GM19438 (cell line): ENCODE results near the gene PAK1.

Source experiments
- ATAC-seq: cut with Tn5 transposase; IDR thresholded peaks from one replicate; pipeline ENCODE4 v1.9.1; 2021; ENCODE audit warnings: low read depth; ENCODE audit not compliant: unreplicated experiment

The PAK1 gene

DNA sequence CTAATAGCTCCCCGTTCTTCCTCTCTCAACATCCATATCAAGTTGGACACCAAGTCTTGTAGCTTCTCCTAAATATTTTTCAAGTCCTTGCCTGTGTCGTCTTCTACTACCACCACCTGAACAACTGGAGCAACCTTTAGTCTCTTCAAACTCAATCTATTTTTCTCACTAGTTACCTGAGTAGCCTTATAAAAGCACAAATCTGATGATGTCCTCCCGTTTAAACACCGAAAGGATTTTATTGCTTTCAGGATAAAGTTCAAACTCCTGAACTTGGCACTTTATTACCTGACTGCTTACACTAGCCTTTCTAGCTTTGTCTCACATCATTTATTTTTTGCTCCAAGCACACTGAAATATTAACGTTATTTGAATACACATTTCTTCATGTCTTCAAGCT, 1.3 kb upstream of the PAK1 start:
- no peak for ATAC-seq

DNA sequence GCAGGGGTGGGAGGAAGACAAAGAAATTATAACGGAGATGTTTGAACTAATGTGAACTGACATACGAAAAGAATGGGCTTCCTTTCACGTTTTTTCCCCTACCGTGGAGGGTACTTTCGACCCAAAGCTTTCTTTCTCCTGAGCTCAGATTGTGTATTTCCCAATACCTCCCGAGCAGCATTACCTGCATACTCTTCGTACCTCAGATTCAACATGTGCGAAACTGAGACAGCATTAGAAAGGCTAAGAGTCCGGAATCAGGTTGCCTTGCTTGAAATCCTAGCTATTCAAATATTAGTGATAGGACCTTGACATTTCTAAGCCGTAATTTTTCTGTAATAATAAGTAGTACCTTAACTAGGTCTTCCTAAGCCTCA, 778 bp upstream of the PAK1 start:
- ATAC-seq, result no peak

DNA sequence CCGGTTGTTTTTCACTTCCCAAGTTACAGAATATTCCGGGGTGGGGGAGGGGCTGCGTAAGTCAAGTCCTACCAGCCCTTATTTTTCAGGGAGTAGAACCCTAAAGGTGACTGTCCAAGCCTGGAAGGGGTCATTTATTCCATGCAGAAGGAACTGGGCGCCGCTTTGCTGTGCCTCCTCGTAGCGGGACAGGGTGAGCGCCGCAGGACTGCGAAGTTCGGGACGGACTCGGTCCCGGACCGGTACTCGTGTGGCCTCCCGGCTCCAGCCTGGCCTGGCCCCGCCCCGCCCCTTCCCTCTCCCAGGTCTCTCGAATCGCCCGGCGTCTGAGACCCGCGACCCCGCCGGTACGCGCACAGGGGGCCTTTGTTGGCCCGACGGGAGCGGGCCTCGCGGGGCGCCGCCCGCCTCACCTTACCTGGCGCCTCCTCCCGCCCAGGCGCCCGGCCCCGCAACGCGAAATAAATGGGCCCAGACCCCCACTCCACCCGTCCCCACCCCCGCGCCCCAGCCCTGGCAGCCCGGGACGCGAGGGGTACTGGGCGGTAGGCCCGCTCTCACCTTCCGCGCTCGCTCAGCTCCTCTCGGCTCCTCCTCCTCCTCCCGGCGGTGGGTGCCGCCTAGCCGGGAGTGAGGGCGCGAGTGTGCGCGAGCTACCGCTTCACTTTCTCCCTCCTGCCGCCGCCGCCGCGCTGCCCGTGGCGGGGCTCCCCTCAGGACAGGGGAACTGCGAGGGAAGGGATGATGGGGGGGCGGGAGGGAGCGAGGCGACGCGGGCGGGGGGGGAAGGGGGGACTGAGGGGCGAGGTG, 698 bp downstream of the PAK1 start:
- peak; percentile 34 for ATAC-seq

DNA sequence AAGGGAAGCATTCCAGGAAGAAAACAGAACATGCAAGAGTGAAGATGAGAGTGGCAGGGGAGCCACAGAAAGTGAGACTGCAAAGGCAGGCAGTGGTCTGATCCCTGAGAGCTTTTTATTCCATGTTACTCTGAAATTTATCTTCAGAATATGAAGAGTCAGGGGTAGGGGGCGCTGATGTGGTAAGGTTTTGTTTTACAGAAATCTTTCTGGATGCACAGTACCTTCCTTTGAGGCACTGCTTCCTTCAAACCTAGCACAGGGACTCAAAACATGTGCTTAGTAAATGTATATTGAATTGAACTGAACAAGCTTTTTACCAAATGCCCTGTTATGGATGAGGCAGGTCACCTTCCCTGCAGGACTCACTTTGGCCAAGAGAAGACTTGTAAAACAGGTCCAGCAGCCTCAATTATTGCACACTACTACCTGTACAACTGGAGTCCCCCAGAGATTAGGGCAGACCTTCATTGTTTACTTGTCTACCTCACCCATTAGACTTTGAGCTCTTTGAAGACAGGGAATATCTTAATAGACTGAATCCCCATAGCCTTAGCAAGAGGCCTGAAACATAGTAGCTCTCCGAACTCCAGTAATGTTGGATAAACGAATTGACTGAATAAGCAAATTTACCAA, 2.2 kb downstream of the PAK1 start:
- no peak for ATAC-seq

DNA sequence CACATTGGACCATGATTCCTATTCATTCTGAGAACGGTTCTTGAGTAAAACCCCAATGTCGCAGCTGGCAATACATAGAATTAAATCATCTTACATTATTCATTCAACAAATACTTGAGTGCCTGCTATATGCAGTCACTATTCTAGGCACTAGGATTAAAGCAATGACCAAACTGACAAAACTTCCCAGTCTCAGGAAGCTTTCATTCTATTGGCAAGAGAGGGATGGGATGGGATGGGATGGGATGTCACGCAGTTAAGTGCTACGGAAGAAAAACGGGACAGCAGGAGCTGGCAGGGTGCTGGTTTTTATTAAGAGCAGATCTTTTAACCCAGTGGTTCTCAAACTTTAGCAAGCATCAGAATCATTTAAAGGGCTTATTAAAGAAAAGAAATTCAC, 2.9 kb downstream of the PAK1 start:
- ATAC-seq, result no peak

DNA sequence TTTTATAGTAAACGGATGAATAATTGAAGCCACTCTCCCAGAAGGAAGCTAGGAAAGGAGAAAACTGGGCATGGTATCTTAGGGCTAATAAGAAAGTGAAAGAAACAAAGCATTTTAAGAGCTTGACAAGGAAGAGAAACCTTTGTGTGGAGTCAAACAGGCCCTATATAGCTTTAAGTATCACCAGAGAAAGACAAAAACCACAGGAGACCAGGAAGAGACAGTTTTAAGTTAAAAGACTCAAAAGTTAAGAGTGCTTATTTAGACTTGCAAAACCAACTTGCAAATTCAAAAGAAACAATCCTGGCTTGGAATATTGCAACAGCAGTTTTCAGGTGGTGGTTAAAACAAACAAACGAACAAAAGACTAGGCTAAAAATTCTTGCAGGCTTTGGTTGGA, 3.4 kb downstream of the PAK1 start:
- ATAC-seq, result no peak

DNA sequence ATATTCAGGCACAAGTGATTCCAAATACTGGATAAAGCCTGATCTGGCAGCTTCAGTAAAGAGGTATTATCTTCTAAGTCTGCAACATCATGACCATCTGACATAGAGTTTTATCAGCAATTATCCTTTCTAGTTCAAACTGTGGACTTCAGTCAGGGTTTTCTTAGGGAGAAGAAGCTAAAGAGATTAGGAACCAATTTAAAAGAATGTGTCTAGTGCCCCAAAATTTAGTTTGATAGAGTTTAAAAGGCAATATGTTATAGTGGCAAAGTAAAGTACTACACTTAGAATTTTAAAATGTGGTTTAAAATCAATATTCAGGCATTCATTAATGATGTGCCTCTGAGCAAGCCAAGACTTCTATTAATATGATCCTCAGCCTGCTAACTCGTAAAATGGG, 5.4 kb downstream of the PAK1 start:
- no peak for ATAC-seq

DNA sequence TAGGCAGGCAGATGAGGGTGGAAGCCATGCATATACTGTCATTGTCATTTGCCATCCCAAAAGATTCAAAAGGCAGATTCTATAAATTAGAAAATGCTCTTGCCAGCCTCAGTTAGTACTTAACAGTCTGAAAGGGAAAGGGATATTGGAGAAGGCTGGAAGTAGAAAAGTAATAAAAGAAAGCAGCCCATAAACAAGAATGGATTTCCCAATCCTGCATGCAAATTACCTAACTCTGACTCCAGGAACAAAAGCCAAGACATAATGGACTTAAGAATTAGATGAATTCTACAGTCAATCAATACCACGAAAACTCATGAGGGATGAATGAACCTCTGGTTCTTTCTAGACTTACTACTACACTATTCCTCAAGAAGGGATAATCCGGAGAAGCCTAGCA, 5.9 kb downstream of the PAK1 start:
- ATAC-seq, result no peak

DNA sequence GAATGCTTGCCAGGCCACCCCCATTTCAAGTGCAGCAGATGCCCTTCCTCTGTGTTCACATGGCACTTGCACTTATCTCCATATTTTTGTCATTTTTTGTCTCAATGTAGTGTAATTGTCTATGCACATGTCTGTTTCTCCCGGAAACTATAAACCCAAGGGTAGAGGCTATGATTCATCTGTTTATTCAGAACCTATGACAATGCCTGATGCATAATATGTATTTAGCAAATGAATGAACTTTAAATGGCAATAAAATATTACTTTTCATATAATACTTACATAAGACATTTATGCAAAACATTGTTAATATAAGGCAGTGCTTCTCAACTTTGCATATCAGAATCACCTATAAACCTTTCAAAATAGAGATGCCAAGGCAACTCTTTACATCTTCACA, 6.7 kb downstream of the PAK1 start:
- no peak for ATAC-seq

DNA sequence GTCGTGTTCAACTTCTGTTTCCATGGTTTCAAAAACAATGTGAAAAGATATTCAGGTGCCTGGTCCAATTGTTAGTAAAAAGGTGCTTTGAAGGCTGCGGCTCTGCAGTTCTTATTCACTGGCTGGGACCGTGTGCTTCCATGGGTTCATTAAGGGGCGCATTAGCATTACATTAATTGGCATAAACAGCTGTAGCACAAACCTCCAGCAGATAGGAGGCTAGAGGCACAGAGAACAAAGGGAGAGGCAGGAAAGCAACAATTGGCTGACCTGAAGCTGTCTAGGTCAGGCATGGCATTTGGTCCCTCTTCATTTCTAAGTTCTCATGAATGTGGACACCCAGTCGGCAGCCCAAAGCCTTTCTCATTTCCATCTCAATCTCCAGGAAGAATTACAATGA, 16.6 kb downstream of the PAK1 start:
- peak; percentile 28 for ATAC-seq

DNA sequence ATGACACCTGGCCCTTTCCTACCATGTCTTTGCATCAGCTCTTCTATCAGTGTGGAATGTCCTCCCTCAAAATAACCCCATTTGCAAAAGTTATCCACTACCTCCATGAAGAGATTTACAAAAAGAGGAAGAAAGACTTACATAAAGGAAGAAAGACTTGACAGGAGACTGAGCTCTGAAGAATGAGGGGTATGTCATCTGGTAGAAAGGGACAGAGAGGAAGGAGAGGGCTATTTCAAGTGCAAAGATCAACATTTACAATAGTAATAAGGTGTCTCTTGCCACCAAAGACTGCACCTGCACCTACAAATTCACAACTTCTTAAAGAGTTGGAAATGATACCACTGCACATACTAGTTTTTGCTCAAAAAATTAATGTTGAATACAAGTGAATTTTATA, 18.2 kb downstream of the PAK1 start:
- ATAC-seq, result no peak

DNA sequence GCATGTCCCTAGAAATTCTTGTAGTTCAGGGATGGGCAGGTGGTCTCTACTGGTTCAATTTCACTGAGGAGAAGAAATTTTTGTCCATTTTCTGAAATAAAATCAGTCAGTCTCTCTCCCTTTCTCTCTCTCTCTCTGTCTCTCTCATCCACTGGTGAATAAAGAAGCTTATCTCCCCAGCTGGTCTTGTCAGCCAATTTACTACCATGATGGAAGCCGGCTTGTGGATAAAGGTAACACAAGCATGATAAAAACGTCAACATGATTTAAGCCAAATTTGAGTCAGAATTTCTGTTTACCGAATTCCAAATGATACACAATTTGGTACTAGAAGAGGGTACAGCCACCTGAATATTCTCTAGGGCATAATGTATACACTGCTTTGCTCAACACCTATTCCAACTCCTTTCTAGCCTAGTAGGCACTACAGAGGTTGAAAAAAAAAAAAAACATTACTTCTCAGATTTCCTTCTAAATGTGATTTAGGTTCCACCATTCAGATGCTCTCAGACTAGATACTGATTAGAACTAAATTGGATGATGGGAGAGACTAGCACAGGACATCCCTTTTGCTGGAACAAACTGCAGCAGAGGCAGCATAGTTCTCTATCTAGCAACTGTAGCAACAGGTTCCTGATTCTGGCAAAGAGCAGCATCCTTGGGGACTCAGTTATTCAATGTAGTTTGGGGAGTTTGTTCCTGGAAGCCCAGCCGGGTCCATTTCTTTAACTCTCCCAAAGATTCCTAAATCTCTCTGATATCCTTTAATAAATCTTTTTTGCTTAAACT, 18.8 kb downstream of the PAK1 start:
- no peak for ATAC-seq

DNA sequence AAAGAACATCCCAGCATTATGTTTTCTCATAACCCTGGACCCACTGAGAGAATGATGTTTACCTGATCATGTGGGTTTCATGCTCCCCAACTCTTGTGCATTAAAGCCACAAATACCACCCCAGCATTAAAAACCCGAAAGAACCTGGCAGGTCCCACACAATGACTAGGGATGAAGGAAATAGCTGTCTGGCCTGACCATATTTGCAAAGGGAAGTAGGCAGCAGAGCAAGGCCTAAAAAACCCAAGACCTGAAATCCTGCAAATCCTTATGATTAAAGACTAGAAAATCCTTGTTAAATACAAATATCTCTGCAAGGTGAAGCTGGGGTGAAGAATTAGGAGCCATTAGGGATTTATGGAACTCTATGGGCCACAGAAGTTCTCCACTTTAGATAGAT, 23.7 kb downstream of the PAK1 start:
- ATAC-seq, result no peak

DNA sequence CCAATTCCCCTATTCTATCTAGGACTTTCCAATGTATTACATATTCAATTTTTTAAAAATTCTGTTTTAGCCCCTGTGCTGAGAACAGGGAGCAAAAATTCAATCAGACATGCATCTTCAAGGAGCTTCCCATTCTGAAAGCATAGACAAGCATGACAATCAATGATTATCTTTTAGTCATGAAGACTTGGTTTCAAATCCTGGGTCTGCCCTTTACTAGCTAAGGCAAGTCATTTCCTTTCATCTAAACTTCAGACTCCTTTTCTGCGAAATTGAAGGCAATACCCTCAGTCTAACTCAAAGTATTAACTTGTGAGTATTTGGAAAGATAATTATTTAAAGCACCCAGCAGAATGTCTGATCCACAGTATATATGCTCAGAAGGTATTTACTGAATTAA, 24.1 kb downstream of the PAK1 start:
- no peak for ATAC-seq

DNA sequence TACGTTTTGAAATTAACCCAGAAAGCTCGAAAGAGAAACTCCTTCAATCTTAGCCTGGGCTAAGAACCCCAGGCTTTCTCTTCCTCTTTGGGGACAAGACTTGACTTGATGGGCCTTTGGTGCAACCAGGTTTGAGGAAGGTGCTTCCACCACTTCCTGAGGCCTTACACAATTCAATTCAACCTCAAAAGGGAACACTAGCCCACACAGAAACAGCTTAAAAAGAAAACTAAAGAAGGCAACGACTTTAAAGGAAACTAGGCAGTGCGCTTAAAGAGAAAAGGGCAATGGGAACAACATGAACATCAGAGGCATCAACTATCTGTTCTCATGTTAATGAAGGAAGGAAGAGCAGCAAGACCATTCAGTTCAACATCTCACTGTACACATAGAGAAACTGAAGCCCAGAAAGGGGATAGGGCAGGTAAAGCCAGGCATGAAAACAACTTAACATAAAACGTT, 24.8 kb downstream of the PAK1 start:
- ATAC-seq, result peak; percentile 55

DNA sequence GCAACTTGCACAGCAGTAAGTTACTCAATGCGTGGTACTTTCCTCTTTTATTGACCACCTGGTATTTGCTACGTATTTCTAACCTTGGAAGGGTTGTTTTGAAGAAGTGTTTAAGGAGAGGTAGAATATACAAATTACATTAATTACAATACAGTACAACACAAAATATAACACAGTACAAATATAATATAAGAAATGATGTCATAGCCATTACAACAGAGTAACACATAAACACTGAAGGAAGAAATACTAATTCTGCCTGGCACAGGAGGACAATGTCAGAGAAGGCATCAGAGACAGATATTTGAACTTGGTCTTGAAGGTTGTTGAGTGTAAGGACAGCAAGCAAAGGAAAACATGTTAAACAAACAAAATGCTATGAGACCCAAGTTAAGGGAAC, 25.6 kb downstream of the PAK1 start:
- no peak for ATAC-seq

DNA sequence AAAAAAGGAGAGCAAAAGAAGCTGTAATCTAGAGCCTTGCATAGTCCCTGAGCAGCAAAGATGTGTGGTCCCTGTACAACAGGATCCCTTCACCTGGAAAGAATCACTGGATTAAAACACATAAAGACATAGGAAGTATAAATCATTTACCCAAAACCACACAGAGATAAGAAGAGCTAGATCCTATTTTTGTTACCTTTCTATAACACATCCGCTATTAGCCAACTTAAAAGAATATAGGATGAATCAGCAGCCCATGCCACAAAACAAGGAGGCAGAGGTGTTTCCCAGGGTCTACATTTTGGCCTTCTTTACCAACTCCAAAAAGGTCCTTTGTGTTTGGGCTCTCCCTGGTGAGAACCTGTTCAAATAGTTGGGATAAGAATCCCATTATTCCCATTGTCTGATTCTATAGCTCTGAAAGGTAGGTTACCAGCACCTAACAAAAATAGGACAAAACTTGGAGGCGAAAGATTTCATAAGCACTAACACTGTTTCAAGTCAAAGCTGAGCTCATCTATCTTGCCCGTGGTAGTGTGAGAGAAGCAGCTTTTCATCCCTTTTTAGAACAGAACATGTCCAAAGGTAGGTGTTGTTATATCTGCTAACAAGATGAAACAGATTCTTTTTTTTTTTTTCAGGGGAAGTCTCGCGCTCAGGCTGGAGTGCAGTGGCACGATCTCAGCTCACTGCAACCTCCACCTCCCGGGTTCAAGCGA, 26.8 kb downstream of the PAK1 start:
- ATAC-seq, result no peak

DNA sequence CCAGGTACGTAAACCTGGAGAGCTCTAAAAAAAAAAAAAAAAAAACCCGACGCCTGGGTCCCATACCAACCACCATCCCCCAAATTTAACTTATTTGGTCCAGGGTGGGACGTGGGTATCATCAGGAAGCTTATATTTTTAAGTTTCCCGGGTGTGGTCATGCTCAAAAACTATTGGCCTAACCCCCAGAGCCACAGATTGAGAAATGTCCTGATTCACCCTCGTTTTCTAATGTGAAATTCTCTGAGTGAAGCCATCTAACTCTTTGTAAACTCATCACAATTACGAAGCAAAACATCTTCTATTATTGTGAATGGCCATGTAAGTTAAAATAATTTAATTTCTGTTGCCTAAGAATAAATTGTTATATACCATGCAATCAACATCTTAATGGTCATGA, 29.6 kb downstream of the PAK1 start:
- no peak for ATAC-seq

DNA sequence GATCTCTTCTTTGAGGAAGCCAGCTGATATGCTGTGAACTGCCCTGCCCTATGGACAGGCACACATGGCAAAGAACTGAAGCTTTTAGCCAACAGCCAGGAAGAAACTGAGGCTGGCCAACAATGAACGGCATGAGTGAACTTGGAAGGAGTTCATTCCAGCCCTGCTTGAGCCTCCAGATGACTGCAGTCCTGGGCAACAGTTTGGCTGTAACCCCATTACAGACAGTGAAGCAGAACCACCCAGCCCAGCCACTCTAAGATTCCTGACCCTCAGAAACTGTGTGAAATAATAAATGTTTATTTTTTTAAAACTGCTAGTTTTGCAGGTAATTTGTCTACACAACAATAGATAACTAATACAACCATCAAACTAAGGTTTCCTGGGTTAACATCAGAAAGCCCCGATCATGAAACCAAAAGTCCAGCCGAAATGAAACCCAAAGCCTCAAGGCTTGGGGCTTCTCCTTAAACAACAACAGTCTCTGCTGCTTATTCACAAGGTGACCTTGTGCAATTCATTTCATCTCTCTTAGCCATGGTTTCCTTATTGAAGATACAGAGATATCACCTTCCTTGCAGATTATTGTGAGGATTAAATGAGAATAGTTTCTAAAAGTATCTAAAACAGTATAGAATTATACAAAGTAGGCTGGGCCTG, 31.4 kb downstream of the PAK1 start:
- ATAC-seq, result peak; percentile 62

DNA sequence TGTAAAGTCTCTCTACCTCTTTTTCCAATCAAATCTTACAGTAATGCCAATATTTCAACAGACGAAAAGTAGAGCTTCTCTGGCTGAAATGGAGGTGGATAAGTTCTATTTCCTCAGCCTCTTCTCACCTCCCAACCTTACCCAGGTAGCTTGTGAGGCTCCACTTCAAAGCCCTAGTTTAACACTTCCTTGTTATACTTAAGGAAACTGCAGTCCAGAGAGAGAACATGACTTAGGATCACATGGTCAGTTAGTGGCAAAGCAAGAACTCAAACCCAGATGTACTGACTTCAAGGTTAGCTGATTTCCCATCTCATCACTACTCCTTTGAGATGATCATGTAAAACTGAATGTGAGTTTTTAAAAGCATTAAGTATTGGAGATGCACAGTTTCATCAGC, 32.5 kb downstream of the PAK1 start:
- ATAC-seq, result no peak
